Adrenal gland (tissue), 19 donors: ENCODE measurements around the gene SRSF11. TPM values are rescaled to one million over a fixed set of nuclear protein-coding genes. Genes with fewer than 3 reads are reported as not detected.
A peak's percentile ranks its signal among the peaks of the same experiment; 100 is the strongest.
"Not testable (repeated sequence)": the region's sequence is repeated elsewhere in the genome, so short reads cannot be mapped to it uniquely, and the experiment has no call there.

Experiments used
- DNase-seq, 7 donors: peaks; one replicate each; pipeline ENCODE4 v3.0.0-alpha.2; 2019 to 2020
- H3K27ac ChIP-seq, 5 donors: fragments of 200-600 bp; sonication (generic) in 4 of 5; 1 replicate in 3 of 5; 2 replicates in 2 of 5; pipeline versions ENCODE4 v1.5.1 to v1.8.0; 2016 to 2020; ENCODE audit warnings: mild to moderate bottlenecking in 1 of 5
- H3K27me3 ChIP-seq: fragments of 200-600 bp; 2 replicates; pipeline ENCODE4 v1.8.0; 2021
- H3K36me3 ChIP-seq, 2 donors: fragments of 200-600 bp; replicated peaks in 1 of 2; 1 replicate in 1 of 2; 2 replicates in 1 of 2; pipeline versions ENCODE4 v1.5.1 to v1.8.0; 2018 to 2022
- H3K4me1 ChIP-seq, 2 donors: fragments of 200-600 bp; replicated peaks in 1 of 2; 1 replicate in 1 of 2; 2 replicates in 1 of 2; pipeline versions ENCODE4 v1.5.1 to v1.8.0; 2018 to 2021
- H3K4me3 ChIP-seq, 4 donors: fragments of 200-600 bp; sonication (generic) in 3 of 4; one replicate each; pipeline ENCODE4 v1.5.1; 2016 to 2018
- H3K9me3 ChIP-seq, 3 donors: fragments of 200-600 bp; sonication (generic) in 1 of 3; replicated peaks in 1 of 3; 1 replicate in 2 of 3; 2 replicates in 1 of 3; pipeline versions ENCODE4 v1.5.1 to v1.8.0; 2016 to 2021
- POLR2A ChIP-seq, 2 donors: fragments of 450-650 bp; IDR thresholded peaks; one replicate each; pipeline ENCODE4 v1.6.1; 2017; ENCODE audit warnings: antibody characterized with exemption in 2 of 2, mild to moderate bottlenecking in 2 of 2, moderate library complexity in 1 of 2
- WGBS, 4 donors: extraction: QIAGEN DNeasy Blood & Tissue Kit in 2 of 4; methylation state at CpG; one replicate each; pipeline versions ENCODE4 v1.1.5 to v1.1.7; 2013 to 2017; 5-methylcytosine and 5-hydroxymethylcytosine counted together
- intact Hi-C, 2 donors: fragments of 100-400 bp; cut with DNase I; formaldehyde crosslinking; loops; one replicate each; pipeline versions ENCODE4 v1.14.1 to v1.15.0; 2022 to 2023
- long read RNA-seq, 10 donors: library from polyadenylated mRNA in 3 of 10; unstranded in 2 of 10; stranded (forward) in 1 of 10; transcript quantifications; one replicate each; pipeline ENCODE4 v2.0.0 and lab custom pipeline, GENCODE V29; 2021 to 2026
- polyA plus RNA-seq, 3 donors: library from polyadenylated mRNA; stranded (reverse); fragments of 200-250 nt in 2 of 3; fragments of 350-450 nt in 1 of 3; fragmentation: Illumina TruSeq in 1 of 3; extraction: RNeasy Lipid Tissue Mini Kit (QIAGEN cat#74804) in 1 of 3; gene quantifications; one replicate each; pipeline ENCODE4 v1.2.3, GENCODE V29; 2013 to 2014
- total RNA-seq, 9 donors: library from RNA; depleted of rRNA in 4 of 9; stranded (reverse); fragments of >200 nt in 4 of 9; fragments of 120-200 nt in 1 of 9; fragmentation: NEBNext Ultra II Directional in 1 of 9; extraction: Animal tissue kit (Norgen Biotek cat#: 25700) in 1 of 9; gene quantifications; one replicate each; pipeline versions ENCODE4 v1.1.0 to v1.2.4, GENCODE V29; 2013 to 2023
- TF ChIP-seq, protein P1 (sequence below), 6 experiments: fragments of 450-650 bp in 4 of 6; fragments of 200-600 bp in 2 of 6; sonication (generic) in 1 of 6; IDR thresholded peaks; 1 replicate in 5 of 6; 2 replicates in 1 of 6; pipeline versions ENCODE4 v1.5.1 to v1.8.0; 2016 to 2021; ENCODE audit warnings: antibody characterized with exemption in 6 of 6, mild to moderate bottlenecking in 2 of 6, moderate library complexity in 1 of 6
- donor health status: healthy with polysubstance abuse.
- donor health status: Bipolar disorder and iron deficiency.
- donor health status: DM: yes; HTN: yes; CAD: no.
- donor health status: DM: no; HTN: no; CAD: no.
- donor health status: DM: no; HTN: no; CAD: no.
- donor health status: DM: yes; HTN: yes; CAD: no.

Gene SRSF11
- total RNA-seq (100 to 1,000 TPM in 7 of 9 donors, 10 to 100 TPM in 2; 43.3 to 194 (median 109) TPM), polyA plus RNA-seq (100 to 1,000 TPM; 154 to 276 (median 205) TPM)
- long read RNA-seq, donor 1, full-length matches to known transcripts: 8 of 60 reads
- long read RNA-seq, donor 1, partial matches to known transcripts: 52 of 60 reads
- long read RNA-seq, donor 1, other reads (novel, unspliced or antisense): 0 of 60 reads
- long read RNA-seq, donor 2, transcript SRSF11-216 (3 exons, 784 nt): minor isoform, 5 of 71 reads
- long read RNA-seq, donor 2, transcript SRSF11-201 (10 exons, 3,034 nt): major isoform, 10 of 71 reads
- long read RNA-seq, donor 2, partial matches to known transcripts: 51 of 71 reads
- long read RNA-seq, donor 2, other reads (novel, unspliced or antisense): 0 of 71 reads
- long read RNA-seq, donor 3, partial matches to known transcripts: 28 of 33 reads
- long read RNA-seq, donor 3, other reads (novel, unspliced or antisense): 0 of 33 reads
- long read RNA-seq, donor 4, partial matches to known transcripts: 60 of 74 reads
- long read RNA-seq, donor 4, other reads (novel, unspliced or antisense): 11 of 74 reads
- long read RNA-seq, donor 5, full-length matches to known transcripts: 29 of 159 reads
- long read RNA-seq, donor 5, partial matches to known transcripts: 71 of 159 reads
- long read RNA-seq, donor 5, other reads (novel, unspliced or antisense): 59 of 159 reads
- long read RNA-seq, donor 6, partial matches to known transcripts: 46 of 65 reads
- long read RNA-seq, donor 6, other reads (novel, unspliced or antisense): 17 of 65 reads
- long read RNA-seq, donor 7, full-length matches to known transcripts: 9 of 40 reads
- long read RNA-seq, donor 7, partial matches to known transcripts: 31 of 40 reads
- long read RNA-seq, donor 7, other reads (novel, unspliced or antisense): 0 of 40 reads
- long read RNA-seq, donor 8, transcript SRSF11-201 (10 exons, 3,034 nt): major isoform, 6 of 59 reads
- long read RNA-seq, donor 8, partial matches to known transcripts: 47 of 59 reads
- long read RNA-seq, donor 8, other reads (novel, unspliced or antisense): 0 of 59 reads
- long read RNA-seq, donor 9, full-length matches to known transcripts: 14 of 56 reads
- long read RNA-seq, donor 9, partial matches to known transcripts: 42 of 56 reads
- long read RNA-seq, donor 9, other reads (novel, unspliced or antisense): 0 of 56 reads
- long read RNA-seq, donor 10, full-length matches to known transcripts: 8 of 22 reads
- long read RNA-seq, donor 10, partial matches to known transcripts: 14 of 22 reads
- long read RNA-seq, donor 10, other reads (novel, unspliced or antisense): 0 of 22 reads

- H3K27me3 ChIP-seq: no peaks in the 10 kb centered on the region
- H3K27ac ChIP-seq: peak within 1 kb of the TSS; percentile 86 to 98 (median 95)
- intact Hi-C loops: no loop called here
- H3K9me3 ChIP-seq: no peaks in the 10 kb centered on the region
- TF ChIP-seq POLR2A (IDR thresholded peaks at IDR 0.05): peak; percentile 67 to 91
- TF ChIP-seq, protein P1, sequence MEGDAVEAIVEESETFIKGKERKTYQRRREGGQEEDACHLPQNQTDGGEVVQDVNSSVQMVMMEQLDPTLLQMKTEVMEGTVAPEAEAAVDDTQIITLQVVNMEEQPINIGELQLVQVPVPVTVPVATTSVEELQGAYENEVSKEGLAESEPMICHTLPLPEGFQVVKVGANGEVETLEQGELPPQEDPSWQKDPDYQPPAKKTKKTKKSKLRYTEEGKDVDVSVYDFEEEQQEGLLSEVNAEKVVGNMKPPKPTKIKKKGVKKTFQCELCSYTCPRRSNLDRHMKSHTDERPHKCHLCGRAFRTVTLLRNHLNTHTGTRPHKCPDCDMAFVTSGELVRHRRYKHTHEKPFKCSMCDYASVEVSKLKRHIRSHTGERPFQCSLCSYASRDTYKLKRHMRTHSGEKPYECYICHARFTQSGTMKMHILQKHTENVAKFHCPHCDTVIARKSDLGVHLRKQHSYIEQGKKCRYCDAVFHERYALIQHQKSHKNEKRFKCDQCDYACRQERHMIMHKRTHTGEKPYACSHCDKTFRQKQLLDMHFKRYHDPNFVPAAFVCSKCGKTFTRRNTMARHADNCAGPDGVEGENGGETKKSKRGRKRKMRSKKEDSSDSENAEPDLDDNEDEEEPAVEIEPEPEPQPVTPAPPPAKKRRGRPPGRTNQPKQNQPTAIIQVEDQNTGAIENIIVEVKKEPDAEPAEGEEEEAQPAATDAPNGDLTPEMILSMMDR (IDR thresholded peaks at IDR 0.05): peak in 4 of 6 experiments; percentile 13 to 39 (median 25)
- 0 to 1% (median 1%) methylated on average over 39 to 74 of the region's 74 CpGs for WGBS, 4 donors
- DNase-seq: peak; percentile 95 to 98 (median 97)
- peak within 1 kb of the TSS; percentile 46 to 84 (median 68) for H3K4me3 ChIP-seq
- H3K36me3 ChIP-seq: peaks cover 0 to 15% of the 10 kb centered on the region in 2 donors
- peaks cover 11 to 45% of the 10 kb centered on the region in 2 donors for H3K4me1 ChIP-seq
Measured at GRCh38 chr1:70221238-70222121, at the start of gene SRSF11. SRSF11 (plus strand) TSS chr1:70221380; CDS start chr1:70221637, 257 bp downstream.

DNA sequence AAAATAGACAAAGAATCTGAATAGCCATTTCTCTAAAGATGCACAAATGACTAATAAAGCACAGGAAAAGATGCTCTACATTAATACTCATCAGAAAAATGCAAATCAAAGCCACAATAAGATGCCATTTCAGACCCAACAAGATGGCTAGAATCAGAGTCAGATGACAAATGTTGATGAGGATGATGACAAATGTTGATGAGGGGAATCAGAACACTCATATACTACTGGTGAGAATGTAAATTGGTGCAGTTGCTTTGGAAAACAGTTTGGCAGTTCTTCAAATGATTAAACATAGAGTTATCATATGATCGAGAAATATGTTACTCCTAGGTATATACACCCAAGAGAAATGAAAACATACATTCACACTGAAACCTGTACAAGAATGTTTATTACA is 49.7 kb upstream of the SRSF11 start:
- no peaks in the 10 kb centered on the region for H3K27me3 ChIP-seq
- 95 to 100% (median 95%) methylated on average over 1 of the region's 1 CpG for WGBS, 4 donors
- no peak for DNase-seq
- no peak overlapping the region for H3K27ac ChIP-seq
- H3K36me3 ChIP-seq: no peaks in the 10 kb centered on the region
- TF ChIP-seq, protein P1 (IDR thresholded peaks at IDR 0.05): no peak
- TF ChIP-seq POLR2A (IDR thresholded peaks at IDR 0.05): no peak
- H3K9me3 ChIP-seq: no peaks in the 10 kb centered on the region
- H3K4me3 ChIP-seq: no peak overlapping the region
- intact Hi-C loops: no loop called here
- no peaks in the 10 kb centered on the region for H3K4me1 ChIP-seq

- WGBS, 4 donors: 94 to 99% (median 97%) methylated on average over 3 of the region's 3 CpGs
Measured at GRCh38 chr1:70185181-70185580, 36.0 kb upstream of the SRSF11 start.

GRCh38 chr1:70188522-70188921 is 32.7 kb upstream of the SRSF11 start:
- WGBS, 4 donors: 91 to 100% (median 96%) methylated on average over 2 of the region's 2 CpGs
- H3K27me3 ChIP-seq: no peaks in the 10 kb centered on the region
- no peaks in the 10 kb centered on the region for H3K36me3 ChIP-seq
- H3K4me3 ChIP-seq: no peak overlapping the region
- TF ChIP-seq, protein P1 (IDR thresholded peaks at IDR 0.05): no peak
- no peak for TF ChIP-seq POLR2A (IDR thresholded peaks at IDR 0.05)
- H3K9me3 ChIP-seq: no peaks in the 10 kb centered on the region
- no peaks in the 10 kb centered on the region for H3K4me1 ChIP-seq
- intact Hi-C loops: no loop called here
- H3K27ac ChIP-seq: no peak overlapping the region
- DNase-seq: no peak

More at GRCh38 chr1:70185181-70185580, 36.0 kb upstream of the SRSF11 start:
- H3K27ac ChIP-seq, intact Hi-C loops, H3K27me3 ChIP-seq, DNase-seq, H3K9me3 ChIP-seq, H3K4me1 ChIP-seq, H3K4me3 ChIP-seq, H3K36me3 ChIP-seq: not testable (repeated sequence)
